ENCODE results near the gene ZNF681. TPM values are rescaled to one million over a fixed set of nuclear protein-coding genes. Genes with fewer than 3 reads are reported as not detected.

The ZNF681 gene
- total RNA-seq: 0.87 and 1.5 TPM in 2 replicates

DNA sequence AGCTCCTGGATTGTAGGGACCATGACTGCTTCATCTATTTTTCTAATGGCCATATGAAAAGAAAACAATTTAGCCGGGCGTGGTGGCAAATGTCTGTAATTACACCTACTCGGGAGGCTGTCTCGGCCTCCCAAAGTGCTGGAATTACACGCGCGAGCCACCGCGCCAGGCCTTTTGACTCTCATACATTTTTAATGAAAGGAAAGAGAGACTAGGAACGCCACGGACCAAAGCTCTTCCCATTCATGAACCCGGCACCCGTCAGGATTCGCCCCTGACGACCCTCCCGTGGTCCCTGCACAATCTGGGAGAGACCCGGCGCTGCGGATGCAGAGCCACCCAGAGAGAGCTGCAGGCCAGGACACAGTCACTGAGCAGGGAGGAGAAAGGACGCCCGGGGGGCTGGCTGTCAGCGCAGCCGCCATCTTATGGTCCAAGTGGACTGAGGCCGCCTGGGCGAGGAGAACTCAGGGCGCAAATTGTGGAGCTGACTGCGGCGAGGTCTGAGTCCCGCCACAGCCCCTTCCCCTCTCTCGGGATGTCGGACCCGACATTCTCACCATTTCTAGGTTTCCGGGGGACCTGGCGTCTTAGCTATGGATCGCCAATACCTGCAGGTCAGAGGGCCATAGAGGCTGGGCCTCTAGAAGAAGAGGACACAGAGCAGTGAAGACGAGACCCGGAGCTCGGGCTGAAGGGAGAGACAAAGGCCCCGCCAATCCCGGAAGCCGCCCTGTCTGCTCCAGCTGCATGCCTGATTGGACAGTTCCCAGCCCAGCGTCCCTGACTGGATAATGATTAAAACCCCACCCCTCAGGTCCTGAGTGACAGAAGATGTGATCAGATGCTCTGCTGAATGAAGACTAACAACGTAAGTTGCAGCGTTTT is at the start of gene ZNF681:
ZNF681 (minus strand) TSS at position 705 of the 888 bp plus-strand sequence; CDS start at position 563, 142 bp downstream.

Other genes with a start within 250 kb of the ZNF681 start
- gene ZNF675, start 71.7 kb downstream of the ZNF681 start, total RNA-seq: 7.4 and 10.1 TPM in 2 replicates
- 2.0 and 2.7 TPM in 2 replicates for gene ZNF726, start 156.0 kb upstream of the ZNF681 start, total RNA-seq

All from dermis lymphatic vessel endothelial cell (primary cell).